ENCODE data around the gene CEP112. TPM values are rescaled to one million over a fixed set of nuclear protein-coding genes. Genes with fewer than 3 reads are reported as not detected.
"Not testable (repeated sequence)": the region's sequence is repeated elsewhere in the genome, so short reads cannot be mapped to it uniquely, and the experiment has no call there.

The CEP112 gene
- total and polyA plus RNA-seq, 4 donors: 1.1 to 4.9 (median 1.4) TPM

DNA sequence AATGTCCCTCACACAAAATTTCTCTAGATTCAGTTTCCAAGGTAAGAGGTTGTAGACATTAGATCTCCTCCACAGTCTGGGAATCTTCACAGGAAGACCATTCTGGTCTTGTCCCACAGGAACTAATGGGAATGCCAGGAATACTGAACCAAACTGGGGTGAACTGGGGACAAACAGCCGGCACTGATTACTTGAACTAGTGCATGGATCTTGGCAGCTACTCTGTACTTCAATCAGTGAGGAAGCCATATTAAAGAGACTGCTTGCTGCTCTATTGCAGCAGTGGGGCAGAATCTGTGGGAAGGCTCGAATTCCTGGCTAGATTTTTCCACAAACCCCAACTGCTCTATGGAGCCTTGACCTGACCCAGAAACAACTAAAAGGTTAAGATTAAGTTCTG, 361.6 kb downstream of the CEP112 start:
- WGBS: 78% methylated on average over 2 of the region's 2 CpGs
- no peaks in the 10 kb centered on the region for H3K4me1 ChIP-seq (ENCODE audit: control insufficient read depth in 4 of 4, insufficient read depth in 4 of 4, low read length in 3 of 4)
- peak overlapping the region in 1 of 3 donors; percentile 9 for H3K4me3 ChIP-seq (ENCODE audit: low read depth in 1 of 3, low read length in 3 of 3)
- no peak overlapping the region for H3K27ac ChIP-seq (ENCODE audit: low read depth in 1 of 2, low read length in 2 of 2)
- H3K36me3 ChIP-seq (ENCODE audit: control insufficient read depth in 4 of 4, insufficient read depth in 3 of 4, low read depth in 1 of 4, low read length in 3 of 4): peaks cover 0 to 2% (median 0%) of the 10 kb centered on the region in 4 donors
- no peak overlapping the region for H3K9ac ChIP-seq (ENCODE audit: low read depth in 1 of 2, low read length in 2 of 2)
- peaks cover 0 to 22% (median 3%) of the 10 kb centered on the region in 4 donors for H3K9me3 ChIP-seq (ENCODE audit: control insufficient read depth in 4 of 4, low read length in 3 of 4)
- no peaks in the 10 kb centered on the region for H3K27me3 ChIP-seq (ENCODE audit: control insufficient read depth in 4 of 4, insufficient read depth in 4 of 4, low read length in 3 of 4)
- no peak for DNase-seq (ENCODE audit: low spot score)
- TF ChIP-seq, protein P1, sequence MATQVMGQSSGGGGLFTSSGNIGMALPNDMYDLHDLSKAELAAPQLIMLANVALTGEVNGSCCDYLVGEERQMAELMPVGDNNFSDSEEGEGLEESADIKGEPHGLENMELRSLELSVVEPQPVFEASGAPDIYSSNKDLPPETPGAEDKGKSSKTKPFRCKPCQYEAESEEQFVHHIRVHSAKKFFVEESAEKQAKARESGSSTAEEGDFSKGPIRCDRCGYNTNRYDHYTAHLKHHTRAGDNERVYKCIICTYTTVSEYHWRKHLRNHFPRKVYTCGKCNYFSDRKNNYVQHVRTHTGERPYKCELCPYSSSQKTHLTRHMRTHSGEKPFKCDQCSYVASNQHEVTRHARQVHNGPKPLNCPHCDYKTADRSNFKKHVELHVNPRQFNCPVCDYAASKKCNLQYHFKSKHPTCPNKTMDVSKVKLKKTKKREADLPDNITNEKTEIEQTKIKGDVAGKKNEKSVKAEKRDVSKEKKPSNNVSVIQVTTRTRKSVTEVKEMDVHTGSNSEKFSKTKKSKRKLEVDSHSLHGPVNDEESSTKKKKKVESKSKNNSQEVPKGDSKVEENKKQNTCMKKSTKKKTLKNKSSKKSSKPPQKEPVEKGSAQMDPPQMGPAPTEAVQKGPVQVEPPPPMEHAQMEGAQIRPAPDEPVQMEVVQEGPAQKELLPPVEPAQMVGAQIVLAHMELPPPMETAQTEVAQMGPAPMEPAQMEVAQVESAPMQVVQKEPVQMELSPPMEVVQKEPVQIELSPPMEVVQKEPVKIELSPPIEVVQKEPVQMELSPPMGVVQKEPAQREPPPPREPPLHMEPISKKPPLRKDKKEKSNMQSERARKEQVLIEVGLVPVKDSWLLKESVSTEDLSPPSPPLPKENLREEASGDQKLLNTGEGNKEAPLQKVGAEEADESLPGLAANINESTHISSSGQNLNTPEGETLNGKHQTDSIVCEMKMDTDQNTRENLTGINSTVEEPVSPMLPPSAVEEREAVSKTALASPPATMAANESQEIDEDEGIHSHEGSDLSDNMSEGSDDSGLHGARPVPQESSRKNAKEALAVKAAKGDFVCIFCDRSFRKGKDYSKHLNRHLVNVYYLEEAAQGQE (IDR thresholded peaks at IDR 0.05): no peak
- no peak for TF ChIP-seq TAF1 (conservative IDR thresholded peaks at IDR 0.05)
- no peak for TF ChIP-seq HNF4A (conservative IDR thresholded peaks at IDR 0.05)
- TF ChIP-seq, protein P2, sequence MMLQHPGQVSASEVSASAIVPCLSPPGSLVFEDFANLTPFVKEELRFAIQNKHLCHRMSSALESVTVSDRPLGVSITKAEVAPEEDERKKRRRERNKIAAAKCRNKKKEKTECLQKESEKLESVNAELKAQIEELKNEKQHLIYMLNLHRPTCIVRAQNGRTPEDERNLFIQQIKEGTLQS (IDR thresholded peaks at IDR 0.05): no peak
- no peak for TF ChIP-seq RAD21 (IDR thresholded peaks at IDR 0.05)
- TF ChIP-seq, protein P3, sequence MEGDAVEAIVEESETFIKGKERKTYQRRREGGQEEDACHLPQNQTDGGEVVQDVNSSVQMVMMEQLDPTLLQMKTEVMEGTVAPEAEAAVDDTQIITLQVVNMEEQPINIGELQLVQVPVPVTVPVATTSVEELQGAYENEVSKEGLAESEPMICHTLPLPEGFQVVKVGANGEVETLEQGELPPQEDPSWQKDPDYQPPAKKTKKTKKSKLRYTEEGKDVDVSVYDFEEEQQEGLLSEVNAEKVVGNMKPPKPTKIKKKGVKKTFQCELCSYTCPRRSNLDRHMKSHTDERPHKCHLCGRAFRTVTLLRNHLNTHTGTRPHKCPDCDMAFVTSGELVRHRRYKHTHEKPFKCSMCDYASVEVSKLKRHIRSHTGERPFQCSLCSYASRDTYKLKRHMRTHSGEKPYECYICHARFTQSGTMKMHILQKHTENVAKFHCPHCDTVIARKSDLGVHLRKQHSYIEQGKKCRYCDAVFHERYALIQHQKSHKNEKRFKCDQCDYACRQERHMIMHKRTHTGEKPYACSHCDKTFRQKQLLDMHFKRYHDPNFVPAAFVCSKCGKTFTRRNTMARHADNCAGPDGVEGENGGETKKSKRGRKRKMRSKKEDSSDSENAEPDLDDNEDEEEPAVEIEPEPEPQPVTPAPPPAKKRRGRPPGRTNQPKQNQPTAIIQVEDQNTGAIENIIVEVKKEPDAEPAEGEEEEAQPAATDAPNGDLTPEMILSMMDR (IDR thresholded peaks at IDR 0.05; ENCODE audit: low read depth, low read length, missing input control): no peak
- no peak for TF ChIP-seq NR2F2 (IDR thresholded peaks at IDR 0.05)
- TF ChIP-seq YY1 (IDR thresholded peaks at IDR 0.05): no peak
- no peak for TF ChIP-seq SP1 (IDR thresholded peaks at IDR 0.05)
- TF ChIP-seq, protein P4, sequence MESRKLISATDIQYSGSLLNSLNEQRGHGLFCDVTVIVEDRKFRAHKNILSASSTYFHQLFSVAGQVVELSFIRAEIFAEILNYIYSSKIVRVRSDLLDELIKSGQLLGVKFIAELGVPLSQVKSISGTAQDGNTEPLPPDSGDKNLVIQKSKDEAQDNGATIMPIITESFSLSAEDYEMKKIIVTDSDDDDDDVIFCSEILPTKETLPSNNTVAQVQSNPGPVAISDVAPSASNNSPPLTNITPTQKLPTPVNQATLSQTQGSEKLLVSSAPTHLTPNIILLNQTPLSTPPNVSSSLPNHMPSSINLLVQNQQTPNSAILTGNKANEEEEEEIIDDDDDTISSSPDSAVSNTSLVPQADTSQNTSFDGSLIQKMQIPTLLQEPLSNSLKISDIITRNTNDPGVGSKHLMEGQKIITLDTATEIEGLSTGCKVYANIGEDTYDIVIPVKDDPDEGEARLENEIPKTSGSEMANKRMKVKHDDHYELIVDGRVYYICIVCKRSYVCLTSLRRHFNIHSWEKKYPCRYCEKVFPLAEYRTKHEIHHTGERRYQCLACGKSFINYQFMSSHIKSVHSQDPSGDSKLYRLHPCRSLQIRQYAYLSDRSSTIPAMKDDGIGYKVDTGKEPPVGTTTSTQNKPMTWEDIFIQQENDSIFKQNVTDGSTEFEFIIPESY (IDR thresholded peaks at IDR 0.05): no peak
- TF ChIP-seq, protein P5, sequence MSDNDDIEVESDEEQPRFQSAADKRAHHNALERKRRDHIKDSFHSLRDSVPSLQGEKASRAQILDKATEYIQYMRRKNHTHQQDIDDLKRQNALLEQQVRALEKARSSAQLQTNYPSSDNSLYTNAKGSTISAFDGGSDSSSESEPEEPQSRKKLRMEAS (IDR thresholded peaks at IDR 0.05): no peak
- TF ChIP-seq FOXA1 (IDR thresholded peaks at IDR 0.05): no peak
- TF ChIP-seq FOXA2 (IDR thresholded peaks at IDR 0.05): no peak
- TF ChIP-seq GABPA (IDR thresholded peaks at IDR 0.05 in 1 of 2, conservative IDR thresholded peaks at IDR 0.05 in 1 of 2): no peak
- TF ChIP-seq HNF4G (IDR thresholded peaks at IDR 0.05): no peak
- no peak for TF ChIP-seq EGR1 (IDR thresholded peaks at IDR 0.05; ENCODE audit: low read depth in 2 of 2)
- no peak for TF ChIP-seq JUND (IDR thresholded peaks at IDR 0.05)
- no peak for TF ChIP-seq RXRA (IDR thresholded peaks at IDR 0.05)

DNA sequence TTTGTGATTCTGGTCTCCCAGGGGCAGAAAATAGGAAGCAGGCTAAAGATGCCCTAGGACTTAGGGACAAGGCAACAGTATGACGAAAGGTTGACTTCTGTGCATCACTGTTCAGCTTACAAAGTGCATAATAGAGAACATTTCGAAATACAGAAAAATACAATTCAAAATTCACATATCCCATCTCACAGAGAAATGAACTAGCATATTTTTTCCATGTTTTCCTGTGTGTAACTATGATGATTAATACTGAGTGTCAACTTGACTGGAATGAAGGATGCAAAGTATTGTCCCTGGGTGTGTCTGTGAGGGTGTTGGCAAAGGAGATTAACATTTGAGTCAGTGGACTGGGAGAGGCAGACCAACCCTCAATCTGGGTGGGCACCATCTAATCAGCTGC, 365.4 kb downstream of the CEP112 start:
- H3K9me3 ChIP-seq (ENCODE audit: control insufficient read depth in 4 of 4, low read length in 3 of 4); H3K4me3 ChIP-seq (ENCODE audit: low read depth in 1 of 3, low read length in 3 of 3); H3K4me1 ChIP-seq (ENCODE audit: control insufficient read depth in 4 of 4, insufficient read depth in 4 of 4, low read length in 3 of 4); H3K27ac ChIP-seq (ENCODE audit: low read depth in 1 of 2, low read length in 2 of 2); H3K27me3 ChIP-seq (ENCODE audit: control insufficient read depth in 4 of 4, insufficient read depth in 4 of 4, low read length in 3 of 4); H3K9ac ChIP-seq (ENCODE audit: low read depth in 1 of 2, low read length in 2 of 2); DNase-seq (ENCODE audit: low spot score); H3K36me3 ChIP-seq (ENCODE audit: control insufficient read depth in 4 of 4, insufficient read depth in 3 of 4, low read depth in 1 of 4, low read length in 3 of 4): not testable (repeated sequence)
- WGBS: 84% methylated on average over 2 of the region's 2 CpGs

Data from liver (tissue), 9 donors.